ENCODE data around the gene PCDH9.

Gene PCDH9

DNA sequence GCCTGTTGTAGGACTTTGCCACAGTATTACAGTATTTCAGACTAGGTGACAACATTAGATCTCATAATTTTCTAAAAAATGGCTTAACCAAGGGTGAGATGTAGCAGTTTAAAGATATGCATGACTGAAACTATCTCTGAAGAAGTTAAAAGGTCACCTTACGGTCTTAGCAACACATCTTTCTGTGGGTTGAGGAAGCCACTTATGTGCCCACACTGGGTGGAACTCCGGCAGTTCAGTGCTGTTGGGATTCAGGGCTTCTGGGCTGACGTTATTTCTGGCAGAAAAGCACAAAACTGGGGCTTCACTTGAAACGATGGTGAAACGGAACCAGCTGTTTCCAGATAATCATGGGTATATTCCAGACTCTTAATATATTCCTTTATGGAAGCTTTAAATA is 697.3 kb downstream of the PCDH9 start:
- H3K27ac ChIP-seq (ENCODE audit: low read depth, low read length), result no peak overlapping the region
- TF ChIP-seq, protein P1, sequence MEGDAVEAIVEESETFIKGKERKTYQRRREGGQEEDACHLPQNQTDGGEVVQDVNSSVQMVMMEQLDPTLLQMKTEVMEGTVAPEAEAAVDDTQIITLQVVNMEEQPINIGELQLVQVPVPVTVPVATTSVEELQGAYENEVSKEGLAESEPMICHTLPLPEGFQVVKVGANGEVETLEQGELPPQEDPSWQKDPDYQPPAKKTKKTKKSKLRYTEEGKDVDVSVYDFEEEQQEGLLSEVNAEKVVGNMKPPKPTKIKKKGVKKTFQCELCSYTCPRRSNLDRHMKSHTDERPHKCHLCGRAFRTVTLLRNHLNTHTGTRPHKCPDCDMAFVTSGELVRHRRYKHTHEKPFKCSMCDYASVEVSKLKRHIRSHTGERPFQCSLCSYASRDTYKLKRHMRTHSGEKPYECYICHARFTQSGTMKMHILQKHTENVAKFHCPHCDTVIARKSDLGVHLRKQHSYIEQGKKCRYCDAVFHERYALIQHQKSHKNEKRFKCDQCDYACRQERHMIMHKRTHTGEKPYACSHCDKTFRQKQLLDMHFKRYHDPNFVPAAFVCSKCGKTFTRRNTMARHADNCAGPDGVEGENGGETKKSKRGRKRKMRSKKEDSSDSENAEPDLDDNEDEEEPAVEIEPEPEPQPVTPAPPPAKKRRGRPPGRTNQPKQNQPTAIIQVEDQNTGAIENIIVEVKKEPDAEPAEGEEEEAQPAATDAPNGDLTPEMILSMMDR (IDR thresholded peaks at IDR 0.05; ENCODE audit: insufficient read depth, low read length, poor library complexity, severe bottlenecking), result no peak
- no peak for TF ChIP-seq EZH2phosphoT487 (conservative IDR thresholded peaks at IDR 0.05; ENCODE audit: low read length)

DNA sequence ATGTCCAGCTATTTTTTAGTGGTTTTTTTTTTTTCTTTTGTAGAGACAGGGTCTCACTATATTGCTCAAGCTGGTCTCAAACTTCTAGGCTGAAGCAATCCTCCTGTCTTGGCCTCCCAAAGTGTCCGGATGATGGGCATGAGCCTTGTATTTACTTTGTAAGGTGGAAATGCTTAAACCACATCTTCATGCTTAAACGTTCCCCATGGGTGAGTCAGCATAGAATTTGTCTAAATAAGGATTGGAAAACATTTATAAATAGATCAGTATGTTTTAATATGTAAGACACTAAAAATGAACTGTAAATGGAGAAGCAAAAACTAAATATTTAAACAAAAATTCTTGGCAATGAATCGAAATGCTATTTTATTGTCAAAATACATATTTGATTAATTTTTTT is 698.0 kb downstream of the PCDH9 start:
- no peaks in the 10 kb centered on the region for H3F3A ChIP-seq (ENCODE audit: insufficient read depth)
- no peaks in the 10 kb centered on the region for H3K9me3 ChIP-seq (ENCODE audit: insufficient read depth, low read length)
- H3K9me2 ChIP-seq (replicated peaks; ENCODE audit: insufficient read depth, low read length), result no peaks in the 10 kb centered on the region
- H3K79me2 ChIP-seq (ENCODE audit: insufficient read depth, low read length), result no peaks in the 10 kb centered on the region
- no peaks in the 10 kb centered on the region for H4K20me1 ChIP-seq (ENCODE audit: low read depth, low read length)
- H3K36me3 ChIP-seq (ENCODE audit: low read length), result no peaks in the 10 kb centered on the region
- H3K9ac ChIP-seq (ENCODE audit: low read length), result no peak overlapping the region
- H3K4me2 ChIP-seq (ENCODE audit: low read depth, low read length, poor library complexity, severe bottlenecking), result no peak overlapping the region
- TF ChIP-seq, protein P1 (IDR thresholded peaks at IDR 0.05; ENCODE audit: insufficient read depth, low read length, poor library complexity, severe bottlenecking), result no peak
- no peak for TF ChIP-seq EZH2phosphoT487 (conservative IDR thresholded peaks at IDR 0.05; ENCODE audit: low read length)
- no peak overlapping the region for H3K4me3 ChIP-seq (ENCODE audit: insufficient read depth, low read length, poor library complexity, severe bottlenecking)
- no peak overlapping the region for H3K27ac ChIP-seq (ENCODE audit: low read depth, low read length)
- H3K27me3 ChIP-seq (ENCODE audit: low read length), result no peaks in the 10 kb centered on the region
- no peak overlapping the region for H2AFZ ChIP-seq (ENCODE audit: low read depth, low read length, severe bottlenecking)

More for the DNA sequence above, 697.3 kb downstream of the PCDH9 start:
- Histone ChIP-seq H3K27me3 (ENCODE audit: low read length) (no peaks in the 10 kb centered on the region), H3K36me3 (ENCODE audit: low read length) (no peaks in the 10 kb centered on the region), H4K20me1 (ENCODE audit: low read depth, low read length) (no peaks in the 10 kb centered on the region), H2AFZ (ENCODE audit: low read depth, low read length, severe bottlenecking) (no peak overlapping the region), H3K4me2 (ENCODE audit: low read depth, low read length, poor library complexity, severe bottlenecking) (no peak overlapping the region), H3F3A (ENCODE audit: insufficient read depth) (no peaks in the 10 kb centered on the region), H3K9ac (ENCODE audit: low read length) (no peak overlapping the region), H3K9me3 (ENCODE audit: insufficient read depth, low read length) (no peaks in the 10 kb centered on the region), H3K9me2 (replicated peaks; ENCODE audit: insufficient read depth, low read length) (no peaks in the 10 kb centered on the region), H3K79me2 (ENCODE audit: insufficient read depth, low read length) (no peaks in the 10 kb centered on the region), H3K4me3 (ENCODE audit: insufficient read depth, low read length, poor library complexity, severe bottlenecking) (no peak overlapping the region)

DNA sequence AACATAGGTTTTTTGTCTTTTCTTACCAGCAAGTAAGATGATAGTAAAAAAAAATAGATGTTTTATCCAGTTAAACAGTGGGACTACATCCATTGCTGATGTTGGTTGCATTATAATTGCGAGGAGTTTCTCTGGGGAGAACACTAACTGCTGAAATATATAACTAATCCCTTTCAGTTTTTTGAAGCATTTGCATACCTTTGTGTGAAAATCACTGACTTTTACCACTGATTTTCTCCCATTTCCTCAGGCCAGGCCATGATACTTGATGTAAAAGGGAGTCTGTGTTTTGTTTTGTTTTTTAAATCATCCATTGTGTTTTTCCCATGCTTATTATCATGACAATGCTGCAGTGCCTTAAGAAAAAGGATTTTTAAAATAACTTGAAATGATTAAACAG is 699.5 kb downstream of the PCDH9 start:
- Histone ChIP-seq H3K27me3 (ENCODE audit: low read length) (no peaks in the 10 kb centered on the region), H3K27ac (ENCODE audit: low read depth, low read length) (no peak overlapping the region), H3K4me2 (ENCODE audit: low read depth, low read length, poor library complexity, severe bottlenecking) (no peak overlapping the region), H3K4me3 (ENCODE audit: insufficient read depth, low read length, poor library complexity, severe bottlenecking) (no peak overlapping the region), H3K9me3 (ENCODE audit: insufficient read depth, low read length) (no peaks in the 10 kb centered on the region), H3F3A (ENCODE audit: insufficient read depth) (no peaks in the 10 kb centered on the region), H4K20me1 (ENCODE audit: low read depth, low read length) (no peaks in the 10 kb centered on the region), H3K9me2 (replicated peaks; ENCODE audit: insufficient read depth, low read length) (no peaks in the 10 kb centered on the region), H3K79me2 (ENCODE audit: insufficient read depth, low read length) (no peaks in the 10 kb centered on the region), H2AFZ (ENCODE audit: low read depth, low read length, severe bottlenecking) (no peak overlapping the region), H3K36me3 (ENCODE audit: low read length) (no peaks in the 10 kb centered on the region), H3K9ac (ENCODE audit: low read length) (no peak overlapping the region)
- TF ChIP-seq, protein P1 (IDR thresholded peaks at IDR 0.05; ENCODE audit: insufficient read depth, low read length, poor library complexity, severe bottlenecking), result no peak
- no peak for TF ChIP-seq EZH2phosphoT487 (conservative IDR thresholded peaks at IDR 0.05; ENCODE audit: low read length)

Data from SU-DHL-6 (cell line).